NOMO-1 (cell line): ENCODE data around the gene LTO1.
"Not testable (repeated sequence)": the region's sequence is repeated elsewhere in the genome, so short reads cannot be mapped to it uniquely, and the experiment has no call there.

Source experiments
- DNase-seq, 2 experiments: peaks; one replicate each; lab custom pipeline; 2025; ENCODE audit not compliant: unreplicated experiment in 2 of 2; lab: John Stamatoyannopoulos, UW

The LTO1 gene

DNA sequence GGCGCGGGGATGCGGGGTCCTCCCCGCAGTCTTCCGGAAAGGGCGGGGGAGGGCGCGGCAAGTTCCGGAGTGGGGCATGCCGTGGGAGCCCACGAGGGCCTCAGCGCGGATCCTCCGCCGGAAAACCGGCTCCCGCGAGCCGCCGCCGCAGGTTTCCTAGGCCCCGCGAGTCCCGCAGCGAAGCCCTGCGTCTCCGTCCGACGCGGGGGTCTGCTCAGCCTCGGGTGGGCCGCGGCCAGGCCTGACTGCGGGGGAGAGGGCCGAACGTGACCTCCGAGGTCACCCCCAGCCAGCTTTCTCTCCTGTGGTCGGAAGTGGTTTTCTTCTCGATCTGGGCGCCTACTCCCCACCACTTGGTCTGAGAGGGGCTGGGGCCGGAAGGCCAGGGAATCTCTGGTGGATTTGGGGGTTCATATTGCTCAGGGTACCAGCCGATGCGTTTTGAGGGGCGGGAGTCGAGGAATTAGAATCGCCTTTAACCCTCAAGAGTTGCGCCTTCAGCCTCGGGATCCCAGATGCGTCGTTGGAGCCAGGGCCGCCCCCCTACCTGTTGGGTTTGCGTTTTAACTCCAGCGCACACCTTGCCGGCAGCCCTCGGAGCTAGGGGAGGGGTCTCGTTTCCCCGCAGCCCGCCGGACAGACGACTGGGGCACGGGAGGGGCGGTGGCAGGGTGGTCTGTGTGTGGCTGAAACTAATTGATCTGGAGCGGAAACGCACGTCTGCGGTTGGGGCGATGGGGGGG lies 37.8 kb downstream of the LTO1 start:
- DNase-seq = no peak

DNA sequence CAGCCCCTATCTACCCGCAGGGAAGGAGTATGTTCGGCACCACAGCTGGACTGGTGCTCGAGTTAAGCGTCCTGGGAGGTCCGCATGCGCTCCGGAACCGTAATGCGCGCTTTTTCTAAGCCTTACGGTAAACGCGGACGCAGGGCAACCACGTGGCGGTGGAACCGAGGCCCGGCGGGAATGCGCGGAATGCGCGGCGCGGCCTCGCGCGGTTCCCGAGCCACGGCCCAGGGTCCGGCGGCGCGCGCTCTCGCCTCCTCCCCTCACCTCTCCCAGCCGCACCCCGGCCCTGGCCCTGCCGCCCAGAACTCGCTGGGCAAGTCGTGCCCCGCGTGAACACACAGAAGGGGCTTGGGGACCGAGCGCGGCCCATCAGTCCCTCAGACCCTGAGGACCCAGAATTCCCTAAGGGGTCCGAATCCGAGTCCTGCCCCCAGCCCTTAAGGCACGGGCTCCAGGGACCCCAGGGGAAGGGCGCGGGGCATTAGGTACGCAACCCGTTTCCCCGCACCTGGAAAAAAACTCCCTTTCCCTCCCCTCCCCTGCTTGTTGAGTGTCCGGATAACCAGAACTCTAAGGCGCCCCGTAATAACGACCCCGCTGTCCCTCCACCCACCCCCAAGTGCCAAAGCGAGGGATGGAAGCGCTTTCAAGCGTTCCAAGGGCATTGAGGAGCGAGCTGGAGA lies 38.5 kb downstream of the LTO1 start:
- DNase-seq = no peak

DNA sequence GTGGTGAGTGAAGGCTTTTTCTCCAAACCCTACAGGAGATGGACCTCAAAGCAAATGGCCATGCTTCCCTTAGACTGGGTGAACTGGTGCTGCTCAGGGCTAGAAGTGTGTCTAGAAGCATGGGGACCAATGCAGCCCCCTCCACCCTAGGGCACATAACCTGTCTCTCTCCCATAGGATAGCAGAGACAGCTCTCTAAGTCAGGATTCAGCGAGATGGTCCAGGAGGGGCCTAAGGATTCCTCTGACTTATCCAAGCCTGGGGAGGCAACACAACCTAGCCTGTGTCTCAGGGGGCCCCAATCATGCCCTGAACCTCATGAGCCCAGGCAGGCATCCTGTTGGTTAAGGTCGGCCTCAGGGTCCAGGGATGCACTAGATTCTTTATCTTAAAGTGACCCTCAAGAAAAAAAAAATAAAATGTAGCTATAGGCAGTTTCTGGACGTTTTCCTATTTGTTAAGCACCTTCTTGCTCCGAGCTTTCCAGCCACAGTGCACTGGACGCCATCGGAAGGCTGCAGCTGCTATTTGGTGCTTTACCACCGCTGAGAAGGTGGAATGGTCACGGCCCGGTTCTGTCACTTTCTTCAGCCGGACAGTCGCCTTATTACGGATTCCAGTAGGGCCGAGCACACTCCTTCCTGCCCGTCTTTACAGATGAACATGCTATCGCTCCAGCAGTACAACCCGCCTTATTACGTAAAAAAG lies 39.2 kb downstream of the LTO1 start:
- no peak for DNase-seq

DNA sequence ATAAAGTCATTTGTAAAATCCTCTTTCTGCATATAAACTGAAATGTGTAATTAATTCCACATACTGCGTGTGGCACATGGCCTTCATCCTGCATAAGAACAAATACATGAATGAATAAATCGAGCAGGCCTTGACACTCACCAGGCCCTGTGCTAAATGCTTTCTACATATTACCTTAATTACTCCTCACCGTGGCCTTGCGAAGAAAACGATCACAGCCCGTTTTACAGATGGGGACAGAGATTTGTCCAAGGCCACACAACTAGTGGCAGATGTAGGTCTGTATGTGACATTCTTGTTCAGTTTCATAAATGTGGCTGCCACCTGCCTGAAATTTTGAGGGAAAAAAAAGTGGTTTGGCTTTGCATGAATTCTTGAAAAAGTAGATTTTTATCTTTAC lies 40.0 kb downstream of the LTO1 start:
- DNase-seq = no peak

DNA sequence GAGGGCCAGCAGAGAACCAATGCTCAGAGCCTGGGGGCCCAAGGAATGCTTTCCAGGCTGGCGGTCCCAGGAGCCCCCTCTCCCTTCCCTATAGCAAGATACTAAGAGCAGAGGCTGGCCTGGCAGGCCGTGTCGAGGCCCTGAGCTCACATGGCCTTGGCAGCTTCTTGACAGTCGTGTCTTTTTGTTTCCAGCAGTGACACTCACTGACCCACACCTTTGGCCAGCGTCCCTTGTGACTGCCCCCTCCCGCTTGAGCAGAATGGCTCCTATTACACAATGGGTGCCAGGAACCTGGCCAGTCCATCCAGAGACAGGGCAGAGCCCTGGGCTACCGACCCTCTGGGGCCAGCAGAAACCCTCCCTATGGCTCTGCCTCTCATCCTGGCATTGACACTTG lies 40.6 kb downstream of the LTO1 start:
- DNase-seq = no peak

DNA sequence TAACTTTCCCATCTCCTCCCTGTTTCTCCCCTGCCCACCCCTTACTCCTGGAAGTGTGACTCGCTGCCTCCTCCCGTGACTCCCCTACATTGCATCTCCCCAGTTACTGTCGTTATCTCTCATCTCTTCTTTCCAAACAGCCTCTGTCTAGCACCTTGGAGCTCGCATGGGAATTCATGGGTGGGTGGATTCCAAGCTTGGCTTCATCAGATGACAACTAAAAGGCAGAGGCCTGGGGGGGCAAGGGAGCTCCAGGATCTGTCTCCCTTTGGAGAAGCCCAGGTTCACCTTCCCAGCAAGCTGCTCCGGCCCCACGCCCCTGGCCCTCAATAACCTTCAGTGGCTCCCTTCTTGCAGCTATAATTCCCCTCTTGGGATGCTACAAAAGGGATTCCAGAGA lies 41.1 kb downstream of the LTO1 start:
- no peak for DNase-seq

DNA sequence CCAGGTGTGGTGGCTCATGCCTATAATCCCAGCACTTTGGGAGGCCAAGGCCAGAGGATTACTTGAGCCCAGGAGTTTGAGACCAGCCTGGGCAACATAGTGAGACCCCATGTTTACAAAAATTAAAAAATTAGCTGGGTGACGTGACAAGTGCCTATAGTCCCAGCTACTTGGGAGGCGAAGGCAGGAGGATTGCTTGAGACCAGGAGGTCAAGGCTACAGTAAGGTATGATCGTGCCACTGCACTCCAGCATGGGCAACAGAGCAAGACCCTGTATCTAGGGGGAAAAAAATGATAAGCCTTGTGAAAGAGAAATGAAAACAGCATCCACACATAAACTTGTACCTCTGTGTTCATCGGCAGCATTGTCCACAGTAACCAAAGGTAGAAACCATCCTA lies 42.3 kb downstream of the LTO1 start:
- no peak for DNase-seq

DNA sequence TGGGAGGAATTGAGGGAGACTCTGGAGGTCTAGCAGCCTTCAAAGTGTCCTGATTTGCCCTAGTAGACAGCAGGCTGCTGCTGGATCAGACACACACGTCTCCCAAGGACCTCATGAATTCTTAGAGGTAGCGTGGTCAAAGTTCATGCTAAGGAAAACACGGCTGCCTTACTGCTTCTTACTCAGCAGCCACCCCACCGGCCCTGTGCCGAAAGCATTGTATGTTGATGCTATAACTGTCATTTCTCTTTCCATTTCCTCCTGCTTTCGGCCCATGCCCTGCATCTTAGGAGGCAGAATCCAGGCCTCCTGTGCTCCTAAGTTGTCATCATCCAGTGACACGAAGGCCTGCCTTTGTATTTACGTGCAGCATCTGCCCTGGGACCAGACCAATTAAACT lies 44.7 kb downstream of the LTO1 start:
- DNase-seq = no peak

DNA sequence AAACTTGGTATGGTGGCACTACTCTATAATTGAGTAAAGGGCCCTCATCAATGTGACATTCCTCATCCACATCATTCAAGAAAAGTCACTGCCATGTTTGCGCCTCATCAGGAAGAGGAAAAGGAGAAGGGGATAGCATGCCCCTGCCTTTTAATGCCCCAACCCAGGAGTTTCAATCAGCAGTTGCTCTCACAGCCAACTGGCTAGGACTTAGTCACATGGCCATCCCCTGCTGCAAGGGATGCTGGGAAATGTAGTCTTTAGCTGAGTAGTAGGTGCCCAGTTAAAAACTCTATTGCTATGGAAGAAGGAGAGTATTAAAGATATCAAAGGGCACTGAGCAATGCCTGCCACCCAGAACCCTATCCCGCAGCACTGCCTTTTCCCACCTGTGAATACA lies 45.1 kb downstream of the LTO1 start:
- no peak for DNase-seq

DNA sequence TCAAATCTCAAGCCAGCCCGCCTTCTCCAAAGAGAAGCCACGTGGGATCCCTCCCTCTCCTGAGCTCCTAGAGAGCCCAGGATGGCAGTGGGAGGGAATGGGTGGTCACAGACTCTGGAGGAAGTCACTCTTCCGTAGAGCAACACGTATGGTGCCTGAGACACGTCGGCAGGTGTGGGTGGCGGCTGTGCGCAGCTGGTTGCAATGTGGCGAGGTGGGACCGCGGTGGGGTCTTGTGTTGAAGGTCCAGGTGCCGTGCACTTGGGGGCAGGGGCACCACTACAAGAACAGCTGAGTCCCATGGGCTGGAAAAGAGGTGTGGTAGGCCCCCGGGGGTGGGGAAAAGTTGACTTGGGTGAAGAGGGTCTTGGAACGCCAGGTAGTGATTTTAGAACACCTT lies 47.6 kb downstream of the LTO1 start:
- no peak for DNase-seq

DNA sequence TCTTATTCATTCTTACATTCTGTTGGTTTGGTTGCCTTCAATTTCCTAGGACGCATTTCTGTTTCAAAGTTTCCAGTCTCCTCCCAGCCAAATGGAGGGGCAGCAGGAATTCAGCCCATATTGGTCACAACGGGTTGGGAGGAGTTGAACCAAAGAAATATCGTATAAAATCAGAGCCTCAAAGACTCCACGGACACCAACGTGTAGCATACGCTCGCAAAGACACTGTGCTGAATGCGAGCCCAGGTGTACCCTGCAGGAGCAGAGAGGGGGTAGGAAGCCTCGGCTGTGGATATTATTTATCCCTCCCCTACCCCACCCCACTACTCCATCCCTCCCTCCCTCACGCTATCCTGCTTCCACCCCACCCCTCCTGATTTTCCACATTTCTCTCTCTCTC lies 49.7 kb downstream of the LTO1 start:
- DNase-seq = no peak

DNA sequence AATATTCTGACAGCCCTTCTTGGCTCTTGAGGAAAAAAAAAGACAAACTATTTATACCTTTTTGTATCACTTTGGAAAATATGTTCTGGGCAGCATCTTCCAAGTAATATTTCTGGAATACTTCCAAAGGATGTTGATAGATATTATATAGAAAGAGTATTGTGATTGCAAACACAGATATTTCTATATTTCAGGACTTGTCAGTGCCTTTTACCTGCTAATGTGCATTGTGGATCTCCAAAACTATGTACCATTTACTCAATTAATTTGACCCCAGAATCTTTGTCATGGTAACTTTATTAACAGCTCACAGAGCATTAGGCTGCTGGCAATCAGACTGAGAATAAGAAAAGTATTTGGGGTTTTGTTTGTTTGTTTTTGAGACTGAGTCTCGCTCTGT lies 50.9 kb downstream of the LTO1 start:
- no peak for DNase-seq

DNA sequence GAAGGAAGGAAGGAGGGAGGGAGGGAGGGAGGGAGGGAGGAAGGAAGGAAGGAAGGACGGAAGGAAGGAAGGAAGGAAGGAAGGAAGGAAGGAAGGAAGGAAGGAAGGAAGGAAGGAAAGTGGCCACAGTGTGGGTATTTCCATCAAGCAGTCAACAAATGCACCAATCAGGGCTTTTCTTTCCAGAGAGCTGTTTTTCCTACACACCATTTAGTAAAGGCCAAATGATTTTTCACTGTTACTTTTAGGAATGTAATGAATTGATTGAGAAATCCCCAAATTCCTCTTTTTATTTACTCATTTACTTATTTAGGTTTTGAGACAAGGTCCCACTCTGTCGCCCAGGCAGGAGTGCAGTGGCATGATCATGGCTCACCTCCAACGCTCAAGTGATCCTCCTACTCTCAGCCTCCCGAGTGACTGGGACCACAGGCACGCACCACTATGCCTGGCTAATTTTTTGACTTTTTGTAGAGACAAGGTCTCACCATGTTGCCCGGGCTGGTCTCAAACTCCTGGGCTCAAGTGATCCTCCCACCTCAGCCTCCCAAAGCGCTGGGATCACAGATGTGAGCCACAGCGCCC lies 53.0 kb downstream of the LTO1 start:
- not testable (repeated sequence) for DNase-seq

DNA sequence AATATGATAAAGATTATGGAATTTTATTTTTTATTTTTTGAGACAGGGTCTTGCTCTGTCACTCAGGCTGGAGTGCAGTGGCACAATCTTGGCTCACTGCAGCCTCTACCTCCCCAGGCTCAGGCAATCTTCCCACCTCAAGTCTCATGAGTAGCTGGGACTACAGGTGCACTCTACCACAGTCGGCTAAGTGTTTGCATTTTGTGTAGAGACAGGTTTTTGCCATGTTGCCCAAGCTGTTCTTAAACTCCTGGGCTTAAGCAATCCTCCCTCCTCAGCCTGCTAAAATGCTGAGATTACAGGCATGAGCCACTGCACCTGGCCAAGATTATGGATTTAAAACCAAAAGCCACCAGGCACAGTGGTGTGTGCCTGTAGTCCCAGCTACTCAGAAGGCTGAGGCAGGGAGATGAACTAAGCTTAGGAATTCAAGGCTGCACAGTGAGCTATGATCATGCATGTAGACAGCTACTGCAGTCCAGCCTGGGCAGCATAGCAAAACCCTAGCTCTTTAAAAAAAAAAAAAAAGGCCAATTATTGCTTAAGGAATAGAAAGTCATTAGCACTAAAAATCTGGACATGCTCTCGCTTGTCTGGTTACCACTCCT lies 54.4 kb downstream of the LTO1 start:
- no peak for DNase-seq

DNA sequence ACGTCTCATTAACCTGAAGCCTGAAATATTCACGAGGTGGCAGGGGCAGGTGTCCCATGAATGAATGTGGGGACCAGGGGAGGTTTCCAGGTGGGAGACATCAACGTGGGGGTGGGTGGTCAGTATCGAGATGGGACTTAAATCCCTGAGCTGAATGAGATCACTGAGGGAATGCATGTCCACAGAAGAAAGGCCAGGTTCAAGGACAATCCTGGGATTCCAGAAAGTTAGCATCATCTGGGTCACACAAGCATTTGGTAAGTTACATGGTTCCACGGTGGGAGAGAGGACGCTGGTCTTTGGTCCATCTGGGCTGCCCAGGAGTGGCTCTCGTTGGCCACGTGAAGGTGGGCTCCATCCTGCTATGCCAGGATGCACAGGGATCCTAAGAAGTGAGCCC lies 56.9 kb downstream of the LTO1 start:
- no peak for DNase-seq

DNA sequence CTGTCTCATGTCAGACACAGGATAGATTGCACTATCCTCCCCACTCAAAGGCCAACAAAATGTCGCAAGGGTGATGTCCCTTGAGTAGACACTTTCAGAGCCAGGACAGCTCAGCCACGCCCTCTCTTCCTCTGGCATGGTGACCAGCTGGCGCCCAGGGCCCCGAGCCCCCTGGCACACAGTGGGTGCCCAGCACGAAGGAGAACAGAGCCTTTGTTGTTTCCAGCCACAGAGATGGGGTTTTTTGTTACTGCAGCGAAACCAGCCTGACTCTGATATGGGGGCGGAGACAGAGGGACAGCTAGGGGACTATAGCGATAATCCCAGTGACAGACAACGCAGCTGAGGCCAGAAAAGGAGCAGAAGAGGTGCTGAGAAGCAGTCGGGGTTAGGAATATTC lies 57.5 kb downstream of the LTO1 start:
- DNase-seq = no peak

DNA sequence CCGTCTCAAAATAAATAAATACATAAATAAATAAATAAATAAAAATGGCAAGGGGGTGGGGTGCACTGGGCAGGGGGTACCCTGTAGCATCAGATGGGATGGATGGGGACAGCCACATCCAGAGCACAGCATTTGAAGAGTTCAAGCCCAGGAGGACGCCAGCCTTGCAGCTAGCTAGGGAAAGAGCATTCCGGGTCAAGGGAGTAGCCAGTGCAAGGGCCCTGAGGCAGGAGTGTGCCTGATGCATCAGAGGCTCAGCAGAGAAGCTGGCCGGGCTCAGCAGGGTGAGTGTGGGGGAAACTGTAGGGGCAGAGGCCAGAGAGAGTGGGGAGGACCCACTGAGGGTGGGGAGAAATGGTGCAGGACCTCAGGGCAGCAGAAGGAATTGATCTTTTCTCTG lies 57.9 kb downstream of the LTO1 start:
- no peak for DNase-seq
